Glutamatergic neuron (in vitro differentiated cells): Measurements from ENCODE around the gene ZCCHC2. TPM values are rescaled to one million over a fixed set of nuclear protein-coding genes. Genes with fewer than 3 reads are reported as not detected.

Experiments used
- DNase-seq: peaks from one replicate; pipeline ENCODE4 v3.0.0; 2022
- H3K27ac Mint-ChIP-seq: one replicate; pipeline ENCODE4 v1.8.0; 2020; ENCODE audit warnings: mild to moderate bottlenecking, mixed read lengths, inconsistent platforms; ENCODE audit not compliant: unreplicated experiment
- H3K27me3 Mint-ChIP-seq: one replicate; pipeline ENCODE4 v1.8.0; 2020; ENCODE audit warnings: mild to moderate bottlenecking, moderate library complexity, mixed read lengths, inconsistent platforms; ENCODE audit not compliant: unreplicated experiment
- H3K36me3 Mint-ChIP-seq: one replicate; pipeline ENCODE4 v1.8.0; 2020; ENCODE audit warnings: mild to moderate bottlenecking, mixed read lengths, inconsistent platforms; ENCODE audit not compliant: unreplicated experiment
- H3K4me1 Mint-ChIP-seq: one replicate; pipeline ENCODE4 v1.8.0; 2020; ENCODE audit warnings: mild to moderate bottlenecking, low read depth, mixed read lengths, inconsistent platforms; ENCODE audit not compliant: unreplicated experiment
- H3K4me3 Mint-ChIP-seq: one replicate; pipeline ENCODE4 v1.8.0; 2020; ENCODE audit warnings: mild to moderate bottlenecking, mixed read lengths, inconsistent platforms; ENCODE audit not compliant: unreplicated experiment
- H3K9me3 Mint-ChIP-seq: one replicate; pipeline ENCODE4 v1.8.0; 2020; ENCODE audit warnings: mild to moderate bottlenecking, moderate library complexity, mixed read lengths, inconsistent platforms; ENCODE audit not compliant: unreplicated experiment
- CTCF ChIP-seq: fragments of 200-600 bp; sonication (generic); IDR thresholded peaks from one replicate; pipeline ENCODE4 v1.5.0; 2021; ENCODE audit not compliant: partially characterized antibody, unreplicated experiment
- total RNA-seq: library from RNA; stranded (reverse); fragmentation: NEBNext Ultra II Directional; extraction: Animal tissue kit (Norgen Biotek cat#: 25700); gene quantifications from one replicate; pipeline ENCODE4 v1.2.1, GENCODE V29; 2021; ENCODE audit not compliant: unreplicated experiment

ZCCHC2 gene
- total RNA-seq, 1 donor from 2014 or later: 9.9 TPM

DNA sequence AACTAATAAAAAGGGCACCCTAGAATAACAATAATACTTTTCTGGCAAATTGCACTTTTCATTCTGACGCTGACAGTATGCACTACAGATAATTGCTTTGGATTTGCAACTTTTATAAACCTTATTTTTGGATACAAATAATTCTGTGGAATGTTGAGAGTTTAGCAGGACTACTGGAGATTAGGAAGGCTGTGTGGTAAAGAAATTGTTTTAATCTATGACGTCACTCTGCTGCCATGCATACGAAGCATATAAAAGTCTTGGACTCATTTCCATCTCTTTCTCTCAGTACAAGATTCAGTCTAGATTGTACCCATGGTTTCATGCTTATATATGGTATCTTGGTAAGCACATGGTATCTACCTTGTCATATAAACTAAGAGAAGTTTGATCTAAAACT is 28.1 kb upstream of the ZCCHC2 start:
- Mint-ChIP-seq H3K4me3 (no peak overlapping the region), H3K36me3 (no peaks in the 10 kb centered on the region), H3K9me3 (peaks cover 1% of the 10 kb centered on the region), H3K4me1 (no peaks in the 10 kb centered on the region), H3K27ac (no peak overlapping the region), H3K27me3 (peaks cover 2% of the 10 kb centered on the region)
- TF ChIP-seq CTCF: no peak
- no peak for DNase-seq

- no peak for DNase-seq
- no peaks in the 10 kb centered on the region for H3K4me1 Mint-ChIP-seq
- H3K4me3 Mint-ChIP-seq: no peak overlapping the region
- no peaks in the 10 kb centered on the region for H3K36me3 Mint-ChIP-seq
- no peak overlapping the region for H3K27ac Mint-ChIP-seq
- no peak for TF ChIP-seq CTCF
- H3K9me3 Mint-ChIP-seq: peaks cover 1% of the 10 kb centered on the region
- H3K27me3 Mint-ChIP-seq: no peaks in the 10 kb centered on the region
These were observed 26.6 kb upstream of the ZCCHC2 start for GRCh38 chr18:62496262-62496661.

- Mint-ChIP-seq H3K36me3 (no peaks in the 10 kb centered on the region), H3K27ac (no peak overlapping the region), H3K9me3 (peaks cover 3% of the 10 kb centered on the region), H3K4me3 (no peak overlapping the region), H3K27me3 (no peaks in the 10 kb centered on the region), H3K4me1 (no peaks in the 10 kb centered on the region)
- no peak for DNase-seq
- TF ChIP-seq CTCF: no peak
These were observed 25.5 kb upstream of the ZCCHC2 start for GRCh38 chr18:62497190-62497772.

GRCh38 chr18:62498616-62499262 is 24.1 kb upstream of the ZCCHC2 start:
- Mint-ChIP-seq H3K36me3 (no peaks in the 10 kb centered on the region), H3K27ac (no peak overlapping the region), H3K9me3 (peaks cover 3% of the 10 kb centered on the region), H3K27me3 (no peaks in the 10 kb centered on the region), H3K4me1 (no peaks in the 10 kb centered on the region), H3K4me3 (no peak overlapping the region)
- TF ChIP-seq CTCF: no peak
- DNase-seq: no peak

- Mint-ChIP-seq H3K27ac (no peak overlapping the region), H3K36me3 (no peaks in the 10 kb centered on the region), H3K4me3 (no peak overlapping the region), H3K9me3 (peaks cover 3% of the 10 kb centered on the region), H3K4me1 (no peaks in the 10 kb centered on the region), H3K27me3 (no peaks in the 10 kb centered on the region)
- no peak for TF ChIP-seq CTCF
- no peak for DNase-seq
These were observed 23.6 kb upstream of the ZCCHC2 start for GRCh38 chr18:62499263-62499650.
